ENCODE data around the gene PEAR1. TPM values are rescaled to one million over a fixed set of nuclear protein-coding genes. Genes with fewer than 3 reads are reported as not detected.

Gene PEAR1
- total and polyA plus RNA-seq, 2 of the 4 experiments (the other 2 are of a cell fraction): 2.0 to 44.4 TPM

DNA sequence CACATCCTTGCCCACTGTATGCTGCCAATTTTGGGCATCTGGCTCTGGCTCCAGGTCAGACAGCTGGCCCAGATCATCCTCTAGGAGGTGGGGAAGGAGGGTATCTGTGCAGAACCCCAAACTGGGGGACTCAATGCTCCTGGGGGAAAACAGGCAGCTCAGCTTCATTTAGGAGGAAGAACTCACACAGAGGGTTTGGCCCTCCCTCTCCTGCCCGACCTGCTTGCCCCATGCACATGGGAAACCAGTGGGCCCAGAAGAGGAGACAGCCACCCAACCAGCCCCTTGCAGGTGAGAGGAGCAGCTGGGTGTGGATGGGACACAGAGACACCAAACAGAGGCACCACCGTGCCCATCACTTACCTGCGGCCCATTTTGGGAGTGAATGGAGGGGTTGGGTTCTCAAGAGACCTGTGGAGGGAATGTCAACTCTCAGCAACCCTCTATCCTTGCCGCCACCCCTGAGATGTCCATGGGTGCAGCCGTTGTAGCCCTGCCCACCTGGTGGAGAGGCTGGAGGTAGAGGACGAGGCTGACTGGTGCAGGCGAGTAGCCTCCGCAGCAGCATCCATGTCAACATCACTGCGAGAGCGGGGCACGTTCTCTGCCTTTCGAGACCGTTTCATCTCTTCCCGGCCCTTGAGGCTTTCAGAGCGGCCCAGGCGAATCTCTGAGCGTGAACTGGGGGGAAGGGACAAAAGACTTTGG is 54.5 kb downstream of the PEAR1 start:
- H3K9me1 ChIP-seq (ENCODE audit: insufficient read depth, low read length): peaks cover 23% of the 10 kb centered on the region
- H3K27me3 ChIP-seq (ENCODE audit: control insufficient read depth, insufficient read depth, low read length): no peaks in the 10 kb centered on the region
- WGBS, 2 experiments (ENCODE audit: extremely low coverage in 2 of 2, insufficient read length in 1 of 2): 100% methylated on average over 9 of the region's 17 CpGs; no CpG with 5 or more reads in 1 of the 2 experiments
- intact Hi-C loops (cut with micrococcal nuclease): no loop called here
- H3K4me2 ChIP-seq (ENCODE audit: low read depth, low read length): no peak overlapping the region
- H2AK9ac ChIP-seq (replicated peaks; ENCODE audit: low read depth, low read length, poor library complexity): no peak overlapping the region
- no peak overlapping the region for H2AFZ ChIP-seq (replicated peaks; ENCODE audit: low read length, poor library complexity)
- H3K4me3 ChIP-seq (ENCODE audit: insufficient read depth, low read depth, low read length): no peak overlapping the region
- ATAC-seq (ENCODE audit: low read depth): no peak
- no peaks in the 10 kb centered on the region for H3K79me1 ChIP-seq (ENCODE audit: low read depth in 1 of 2, low read length in 2 of 2)
- POLR2A ChIA-PET (ENCODE audit: unreplicated experiment): no interaction called here
- H2BK120ac ChIP-seq (ENCODE audit: low read depth, low read length): no peak overlapping the region
- H3K56ac ChIP-seq (ENCODE audit: extremely low read depth, insufficient read depth, low read length): no peak overlapping the region
- TF ChIP-seq BHLHE40 (IDR thresholded peaks at IDR 0.05; ENCODE audit: low read depth, low read length) (no peak), MXI1 (IDR thresholded peaks at IDR 0.05; ENCODE audit: borderline replicate concordance, low read depth, low read length) (no peak), MAFK (IDR thresholded peaks at IDR 0.05; ENCODE audit: low read depth, low read length) (no peak)
- TF ChIP-seq, protein P1, sequence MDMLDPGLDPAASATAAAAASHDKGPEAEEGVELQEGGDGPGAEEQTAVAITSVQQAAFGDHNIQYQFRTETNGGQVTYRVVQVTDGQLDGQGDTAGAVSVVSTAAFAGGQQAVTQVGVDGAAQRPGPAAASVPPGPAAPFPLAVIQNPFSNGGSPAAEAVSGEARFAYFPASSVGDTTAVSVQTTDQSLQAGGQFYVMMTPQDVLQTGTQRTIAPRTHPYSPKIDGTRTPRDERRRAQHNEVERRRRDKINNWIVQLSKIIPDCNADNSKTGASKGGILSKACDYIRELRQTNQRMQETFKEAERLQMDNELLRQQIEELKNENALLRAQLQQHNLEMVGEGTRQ (IDR thresholded peaks at IDR 0.05; ENCODE audit: low read depth, low read length): no peak
- no peaks in the 10 kb centered on the region for H3K4me1 ChIP-seq (ENCODE audit: control insufficient read depth, insufficient read depth, low read length)
- no peak overlapping the region for H4K91ac ChIP-seq (ENCODE audit: insufficient read depth, low read depth, low read length)
- CTCF ChIA-PET: interaction anchor here (0.6 to 1.1 kb wide), 3 partner anchors 10 to 127 kb away, joined by 3 read pairs; no protein-coding TSS in a partner anchor
- H3K9me3 ChIP-seq (ENCODE audit: control insufficient read depth, insufficient read depth, low read length): no peaks in the 10 kb centered on the region
- no TSS peak for BruUV-seq (replicated peaks)
- no peaks in the 10 kb centered on the region; the same call in 1 of the 2 replicates for H4K20me1 ChIP-seq (ENCODE audit: insufficient read depth, low read length)
- dilution Hi-C loops (cut with HindIII; ENCODE audit: low sequenced_read_pairs, unreplicated experiment): no loop called here
- no peak overlapping the region for H4K5ac ChIP-seq (ENCODE audit: low read depth, low read length)
- in situ Hi-C loops (cut with MboI; ENCODE audit: low sequenced_read_pairs): no loop called here
- H3K4ac ChIP-seq (ENCODE audit: low read depth, low read length): no peak overlapping the region
- no peak overlapping the region for H3K14ac ChIP-seq (replicated peaks; ENCODE audit: low read depth, low read length)
- H2BK20ac ChIP-seq (ENCODE audit: low read depth, low read length): no peak overlapping the region
- DNase-seq: no peak
- H2AK5ac ChIP-seq (ENCODE audit: low read depth, low read length): no peak overlapping the region
- no peak overlapping the region for H2BK15ac ChIP-seq (ENCODE audit: low read depth, low read length)
- H3K23ac ChIP-seq (ENCODE audit: low read depth, low read length): no peak overlapping the region
- H3K9ac ChIP-seq (ENCODE audit: low read depth, low read length): no peak overlapping the region
- no peak overlapping the region for H2BK5ac ChIP-seq (ENCODE audit: low read depth, low read length, poor library complexity, severe bottlenecking)
- H3K36me3 ChIP-seq (ENCODE audit: control insufficient read depth, insufficient read depth, low read length): peaks cover 69% of the 10 kb centered on the region
- H3K18ac ChIP-seq (ENCODE audit: low read depth, low read length): no peak overlapping the region
- no peak overlapping the region for H3K27ac ChIP-seq (ENCODE audit: insufficient read depth, low read length)
- H4K8ac ChIP-seq (ENCODE audit: low read depth in 2 of 2, low read length in 2 of 2): no peak overlapping the region

All from IMR-90 (cell line).